HG03457 (cell line): ENCODE measurements around the gene RPL3.
"Not testable (repeated sequence)": the region's sequence is repeated elsewhere in the genome, so short reads cannot be mapped to it uniquely, and the experiment has no call there.

ENCODE experiments used
- ATAC-seq: cut with Tn5 transposase; IDR thresholded peaks from one replicate; pipeline ENCODE4 v1.9.1; 2021; ENCODE audit warnings: moderate number of reproducible peaks; ENCODE audit not compliant: unreplicated experiment

Gene RPL3

GRCh38 chr22:39352306-39352891 is 33.0 kb upstream of the RPL3 start:
- no peak for ATAC-seq

GRCh38 chr22:39351689-39352214 is 32.3 kb upstream of the RPL3 start:
- no peak for ATAC-seq

GRCh38 chr22:39350757-39351688 is 31.6 kb upstream of the RPL3 start:
- ATAC-seq: no peak

GRCh38 chr22:39349967-39350726 is 30.7 kb upstream of the RPL3 start, which contains the start of gene SYNGR1:
SYNGR1 (plus strand) TSS chr22:39349991; CDS start chr22:39350011, 20 bp downstream.
- ATAC-seq: no peak

- no peak for ATAC-seq
These were observed 30.1 kb upstream of the RPL3 start for GRCh38 chr22:39349506-39349966.

- ATAC-seq: no peak
These were observed 29.6 kb upstream of the RPL3 start for GRCh38 chr22:39348909-39349505.

GRCh38 chr22:39345231-39345630 is 25.8 kb upstream of the RPL3 start:
- no peak for ATAC-seq

GRCh38 chr22:39344046-39344390 is 24.6 kb upstream of the RPL3 start:
- no peak for ATAC-seq

GRCh38 chr22:39343259-39344045 is 24.0 kb upstream of the RPL3 start:
- ATAC-seq: no peak

GRCh38 chr22:39341179-39341578 is 21.8 kb upstream of the RPL3 start:
- ATAC-seq: no peak

- ATAC-seq: not testable (repeated sequence)
These were observed 20.4 kb upstream of the RPL3 start for GRCh38 chr22:39339775-39340174.

GRCh38 chr22:39336411-39336810 is 17.0 kb upstream of the RPL3 start:
- no peak for ATAC-seq

GRCh38 chr22:39332441-39333064 is 13.1 kb upstream of the RPL3 start:
- ATAC-seq: no peak

- not testable (repeated sequence) for ATAC-seq
These were observed 11.1 kb upstream of the RPL3 start for GRCh38 chr22:39330553-39330952.

GRCh38 chr22:39327995-39328754 is 8.8 kb upstream of the RPL3 start:
- ATAC-seq: no peak

- ATAC-seq: no peak
These were observed 6.0 kb upstream of the RPL3 start for GRCh38 chr22:39325392-39325932.

GRCh38 chr22:39320616-39321029 is 1.2 kb upstream of the RPL3 start:
- not testable (repeated sequence) for ATAC-seq

- no peak for ATAC-seq
These were observed 728 bp downstream of the RPL3 start for GRCh38 chr22:39318507-39319283.
